SK-N-SH (cell line): ENCODE results near the gene MT2A. TPM values are rescaled to one million over a fixed set of nuclear protein-coding genes. Genes with fewer than 3 reads are reported as not detected.
A peak's percentile ranks its signal among the peaks of the same experiment; 100 is the strongest.

Experiments
- CTCF ChIA-PET: fragments of 300-600, 350-600 bp; formaldehyde crosslinking; extraction: SDS; loops from one replicate; lab custom pipeline; 2021; lab: Yijun Ruan, JAX
- POLR2A ChIA-PET: fragments of 350-600 bp; sonication (Branson Sonifier 250); formaldehyde crosslinking; extraction: SDS; loops from one replicate; lab custom pipeline; 2020; ENCODE audit warnings: antibody characterized with exemption, inconsistent platforms; lab: Yijun Ruan, JAX
- DNase-seq: peaks from one replicate; pipeline ENCODE4 v3.0.0; 2012
- H2AFZ ChIP-seq: fragments of 200-600 bp; sonication (generic); 2 replicates; pipeline ENCODE4 v1.8.1; 2016; ENCODE audit warnings: antibody characterized with exemption, mild to moderate bottlenecking, low read depth
- H3F3A ChIP-seq: fragments of 200-600 bp; sonication (generic); replicated peaks from 2 replicates; pipeline ENCODE3; 2016; ENCODE audit warnings: antibody characterized with exemption, mild to moderate bottlenecking; ENCODE audit not compliant: insufficient read depth
- H3K27ac ChIP-seq, 2 experiments: fragments of 200-500 bp in 1 of 2; fragments of 200-600 bp in 1 of 2; sonication (Bioruptor generic) in 1 of 2; sonication (generic), shearing (Covaris generic) in 1 of 2; 2 replicates each; pipeline versions ENCODE4 v1.5.1 to v1.6.1; 2014 to 2016; ENCODE audit warnings: low read depth in 2 of 2, inconsistent platforms in 1 of 2, low read length in 1 of 2, mild to moderate bottlenecking in 1 of 2, mixed read lengths in 1 of 2
- H3K27me3 ChIP-seq: fragments of 200-600 bp; sonication (generic), shearing (Covaris generic); 2 replicates; pipeline ENCODE4 v1.6.1; 2016; ENCODE audit warnings: mixed run types; ENCODE audit not compliant: insufficient read depth
- H3K36me3 ChIP-seq, 2 experiments: fragments of 200-500 bp in 1 of 2; fragments of 200-600 bp in 1 of 2; sonication (Bioruptor generic) in 1 of 2; sonication (generic) in 1 of 2; replicated peaks in 1 of 2; 2 replicates each; pipeline versions ENCODE3 to v1.5.1; 2014 to 2016; ENCODE audit warnings: low read length in 1 of 2, mild to moderate bottlenecking in 1 of 2; ENCODE audit not compliant: insufficient read depth in 2 of 2, control insufficient read depth in 1 of 2
- H3K4me1 ChIP-seq, 2 experiments: fragments of 200-500 bp in 1 of 2; fragments of 200-600 bp in 1 of 2; sonication (Bioruptor generic) in 1 of 2; sonication (generic), shearing (Covaris generic) in 1 of 2; 2 replicates each; pipeline versions ENCODE4 v1.5.1 to v1.6.1; 2014 to 2016; ENCODE audit warnings: low read depth in 1 of 2, low read length in 1 of 2, mixed run types in 1 of 2; ENCODE audit not compliant: insufficient read depth in 2 of 2, control insufficient read depth in 1 of 2
- H3K4me2 ChIP-seq: fragments of 200-600 bp; sonication (generic), shearing (Covaris generic); 2 replicates; pipeline ENCODE4 v1.6.1; 2017; ENCODE audit warnings: mixed run types
- H3K4me3 ChIP-seq, 2 experiments: fragments of 200-500 bp in 1 of 2; fragments of 200-600 bp in 1 of 2; sonication (Bioruptor generic) in 1 of 2; sonication (generic), shearing (Covaris generic) in 1 of 2; 2 replicates each; pipeline versions ENCODE4 v1.5.1 to v1.8.1; 2014 to 2016; ENCODE audit warnings: low read depth in 2 of 2, inconsistent platforms in 1 of 2, low read length in 1 of 2, mild to moderate bottlenecking in 1 of 2, mixed read lengths in 1 of 2, moderate library complexity in 1 of 2
- H3K79me2 ChIP-seq: fragments of 200-600 bp; sonication (generic); 2 replicates; pipeline ENCODE4 v1.8.1; 2017; ENCODE audit warnings: mild to moderate bottlenecking; ENCODE audit not compliant: insufficient read depth
- H3K9ac ChIP-seq: fragments of 200-600 bp; sonication (generic); 2 replicates; pipeline ENCODE4 v1.6.1; 2017; ENCODE audit warnings: mixed run types
- H3K9me2 ChIP-seq: fragments of 200-600 bp; sonication (generic); 2 replicates; pipeline ENCODE4 v1.6.1; 2017; ENCODE audit warnings: mixed run types
- H3K9me3 ChIP-seq: fragments of 200-600 bp; sonication (generic); 2 replicates; pipeline ENCODE4 v1.6.1; 2017; ENCODE audit warnings: mixed run types, mild to moderate bottlenecking, moderate library complexity
- H4K20me1 ChIP-seq: fragments of 200-600 bp; sonication (generic); 2 replicates; pipeline ENCODE4 v1.6.1; 2017; ENCODE audit warnings: mild to moderate bottlenecking, mixed run types; ENCODE audit not compliant: insufficient read depth
- CHD2 ChIP-seq: fragments of 150-350 bp; IDR thresholded peaks from 2 replicates; pipeline ENCODE4 v1.6.1; 2018; ENCODE audit warnings: low read length; ENCODE audit not compliant: partially characterized antibody
- ELF1 ChIP-seq: IDR thresholded peaks from 2 replicates; pipeline ENCODE4 v1.4.0; 2012
- EZH2phosphoT487 ChIP-seq: fragments of 200-600 bp; sonication (generic); IDR thresholded peaks from 2 replicates; pipeline ENCODE4 v1.6.1; 2017; ENCODE audit warnings: low read depth, mixed run types, mild to moderate bottlenecking, antibody characterized with exemption, moderate library complexity, borderline replicate concordance
- FOSL2 ChIP-seq: IDR thresholded peaks from 2 replicates; pipeline ENCODE4 v1.4.0; 2012; ENCODE audit warnings: low read depth, mild to moderate bottlenecking, moderate library complexity, borderline replicate concordance
- FOXJ3 ChIP-seq: sonication (generic); formaldehyde crosslinking; IDR thresholded peaks from 2 replicates; pipeline ENCODE4 v1.5.1; 2020; ENCODE audit warnings: mild to moderate bottlenecking, missing genetic modification reagents
- GABPA ChIP-seq: IDR thresholded peaks from 2 replicates; pipeline ENCODE4 v1.4.0; 2012; ENCODE audit warnings: low read depth, mild to moderate bottlenecking
- MAX ChIP-seq: IDR thresholded peaks from 2 replicates; pipeline ENCODE4 v1.4.0; 2012; ENCODE audit warnings: low read depth
- MEF2A ChIP-seq: IDR thresholded peaks from 2 replicates; pipeline ENCODE4 v1.4.0; 2012; ENCODE audit warnings: low read depth, borderline replicate concordance
- MXI1 ChIP-seq: IDR thresholded peaks from 2 replicates; pipeline ENCODE4 v1.6.1; 2012; ENCODE audit warnings: mild to moderate bottlenecking, low read depth, low read length, improper control_type of control experiment
- NFIC ChIP-seq: IDR thresholded peaks from 2 replicates; pipeline ENCODE4 v1.4.0; 2012; ENCODE audit warnings: borderline replicate concordance
- POLR2AphosphoS5 ChIP-seq: IDR thresholded peaks from 2 replicates; pipeline ENCODE4 v1.6.1; 2012; ENCODE audit warnings: low read depth, low read length
- RAD21 ChIP-seq: IDR thresholded peaks from 2 replicates; pipeline ENCODE4 v1.6.1; 2012; ENCODE audit warnings: mild to moderate bottlenecking, low read length
- RCOR1 ChIP-seq: fragments of 150-350 bp; IDR thresholded peaks from 2 replicates; pipeline ENCODE4 v1.6.1; 2017; ENCODE audit warnings: antibody characterized with exemption, low read length
- REST ChIP-seq: IDR thresholded peaks from 2 replicates; pipeline ENCODE4 v1.6.1; 2012; ENCODE audit warnings: mild to moderate bottlenecking, low read depth, low read length, moderate library complexity
- RFX5 ChIP-seq: IDR thresholded peaks from 2 replicates; pipeline ENCODE4 v1.6.1; 2012; ENCODE audit warnings: mild to moderate bottlenecking, improper control_type of control experiment, low read length
- RXRA ChIP-seq: IDR thresholded peaks from 2 replicates; pipeline ENCODE4 v1.4.0; 2012; ENCODE audit warnings: low read depth, mild to moderate bottlenecking, borderline replicate concordance
- SIN3A ChIP-seq: IDR thresholded peaks from 2 replicates; pipeline ENCODE4 v1.6.1; 2012; ENCODE audit warnings: low read depth, mild to moderate bottlenecking, low read length, moderate library complexity, borderline replicate concordance
- TAF1 ChIP-seq: IDR thresholded peaks from 2 replicates; pipeline ENCODE4 v1.6.1; 2012; ENCODE audit warnings: low read depth, mild to moderate bottlenecking, low read length, moderate library complexity, borderline replicate concordance
- TCF12 ChIP-seq: IDR thresholded peaks from 2 replicates; pipeline ENCODE4 v1.4.0; 2012
- TEAD4 ChIP-seq: IDR thresholded peaks from 2 replicates; pipeline ENCODE4 v1.4.0; 2012; ENCODE audit warnings: mild to moderate bottlenecking, borderline replicate concordance; ENCODE audit not compliant: insufficient read depth
- USF1 ChIP-seq: IDR thresholded peaks from 2 replicates; pipeline ENCODE4 v1.4.0; 2012; ENCODE audit warnings: low read depth, borderline replicate concordance
- USF2 ChIP-seq: fragments of 150-350 bp; IDR thresholded peaks from 2 replicates; pipeline ENCODE4 v1.6.1; 2017; ENCODE audit warnings: antibody characterized with exemption, low read length, low read depth, borderline replicate concordance
- ZBTB33 ChIP-seq: IDR thresholded peaks from 2 replicates; pipeline ENCODE4 v1.4.0; 2012; ENCODE audit warnings: low read depth, borderline replicate concordance
- WGBS: methylation state at CpG from one replicate; pipeline ENCODE4 v1.1.6; 2017; ENCODE audit warnings: low lambda C conversion rate; 5-methylcytosine and 5-hydroxymethylcytosine counted together
- polyA plus RNA-seq, 3 experiments: library from polyadenylated mRNA; depleted of rRNA; stranded (reverse); fragments of >200 nt; gene quantifications; 2 replicates each; pipeline ENCODE4 v1.2.3, GENCODE V29; 2012

MT2A gene
- polyA plus RNA-seq, 1 of the 3 experiments (the other 2 are of a cell fraction): 133 TPM

- TF ChIP-seq USF1: no peak
- TF ChIP-seq FOXJ3 (CRISPR knock-in tag): 0 out of 2 replicates have a peak, but pooled peaks have one; percentile 34
- TF ChIP-seq MXI1: peak; percentile 97
- TF ChIP-seq GABPA: no peak
- peak; percentile 40; the same call in 1 of the 2 replicates for TF ChIP-seq TCF12
- TF ChIP-seq RCOR1: peak; percentile 66
- TF ChIP-seq NFIC: peak; percentile 38; the same call in 1 of the 2 replicates
- peak; percentile 97; the same call in 1 of the 2 replicates for TF ChIP-seq SIN3A
- TF ChIP-seq POLR2AphosphoS5: peak; percentile 98
- no peak for TF ChIP-seq RXRA
- no peak for TF ChIP-seq RFX5
- TF ChIP-seq USF2: no peak
These were observed at the start of gene MT2A (continued) for GRCh38 chr16:56608043-56608875.

GRCh38 chr16:56559109-56559508, 49.3 kb upstream of the MT2A start:
- Histone ChIP-seq H2AFZ (no peak overlapping the region), H3K27ac (no peak overlapping the region), H4K20me1 (no peaks in the 10 kb centered on the region), H3K36me3 (no peaks in the 10 kb centered on the region), H3F3A (peaks cover 3% of the 10 kb centered on the region), H3K4me1 (peaks cover 5 to 6% of the 10 kb centered on the region in 2 experiments; a peak in 3 of 4 replicates), H3K9me3 (no peaks in the 10 kb centered on the region), H3K9ac (no peak overlapping the region), H3K9me2 (no peaks in the 10 kb centered on the region), H3K4me3 (no peak overlapping the region), H3K27me3 (no peaks in the 10 kb centered on the region), H3K4me2 (no peak overlapping the region), H3K79me2 (no peaks in the 10 kb centered on the region)
- CTCF ChIA-PET: interaction anchor here (0.9 kb wide), 1 partner anchor 143 kb away, joined by 3 read pairs; no protein-coding TSS in a partner anchor
- no peak for DNase-seq
- POLR2A ChIA-PET: no interaction called here
- WGBS: 91% methylated on average over 4 of the region's 4 CpGs
- TF ChIP-seq ZBTB33: no peak
- TF ChIP-seq REST: no peak
- no peak for TF ChIP-seq TEAD4
- TF ChIP-seq MXI1: no peak
- no peak for TF ChIP-seq ELF1
- no peak for TF ChIP-seq RCOR1
- no peak for TF ChIP-seq RAD21
- TF ChIP-seq RFX5: no peak
- TF ChIP-seq FOXJ3 (CRISPR knock-in tag): no peak
- no peak for TF ChIP-seq MAX
- TF ChIP-seq TAF1: no peak
- TF ChIP-seq FOSL2: no peak
- no peak for TF ChIP-seq MEF2A
- TF ChIP-seq CHD2: no peak
- no peak for TF ChIP-seq EZH2phosphoT487
